Measurements from ENCODE around the gene RGL1.

Gene RGL1

DNA sequence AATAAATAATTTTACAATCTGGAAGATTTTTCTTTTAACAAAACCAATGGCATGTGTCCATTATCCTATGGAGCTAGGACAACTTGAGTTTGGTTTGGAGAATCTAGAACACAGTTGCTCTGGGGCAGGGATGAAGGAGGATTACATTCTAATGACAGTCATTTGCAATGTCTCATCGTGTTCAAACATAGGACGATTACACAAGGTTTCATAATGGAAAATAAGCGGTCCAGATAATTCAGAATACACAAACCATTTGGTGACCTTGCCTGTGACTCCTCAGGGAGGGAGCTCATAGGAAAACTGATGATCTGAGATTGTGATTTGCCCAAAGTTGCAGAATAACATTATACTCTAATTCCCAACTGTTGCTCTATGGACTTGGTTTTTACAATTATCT, 27.6 kb upstream of the RGL1 start:
- in situ Hi-C loops (cut with MboI; ENCODE audit: low pct_unique_long_range_greater_than_20kb, low sequenced_read_pairs, unreplicated experiment), result no loop called here
- TF ChIP-seq, protein P1, sequence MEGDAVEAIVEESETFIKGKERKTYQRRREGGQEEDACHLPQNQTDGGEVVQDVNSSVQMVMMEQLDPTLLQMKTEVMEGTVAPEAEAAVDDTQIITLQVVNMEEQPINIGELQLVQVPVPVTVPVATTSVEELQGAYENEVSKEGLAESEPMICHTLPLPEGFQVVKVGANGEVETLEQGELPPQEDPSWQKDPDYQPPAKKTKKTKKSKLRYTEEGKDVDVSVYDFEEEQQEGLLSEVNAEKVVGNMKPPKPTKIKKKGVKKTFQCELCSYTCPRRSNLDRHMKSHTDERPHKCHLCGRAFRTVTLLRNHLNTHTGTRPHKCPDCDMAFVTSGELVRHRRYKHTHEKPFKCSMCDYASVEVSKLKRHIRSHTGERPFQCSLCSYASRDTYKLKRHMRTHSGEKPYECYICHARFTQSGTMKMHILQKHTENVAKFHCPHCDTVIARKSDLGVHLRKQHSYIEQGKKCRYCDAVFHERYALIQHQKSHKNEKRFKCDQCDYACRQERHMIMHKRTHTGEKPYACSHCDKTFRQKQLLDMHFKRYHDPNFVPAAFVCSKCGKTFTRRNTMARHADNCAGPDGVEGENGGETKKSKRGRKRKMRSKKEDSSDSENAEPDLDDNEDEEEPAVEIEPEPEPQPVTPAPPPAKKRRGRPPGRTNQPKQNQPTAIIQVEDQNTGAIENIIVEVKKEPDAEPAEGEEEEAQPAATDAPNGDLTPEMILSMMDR (IDR thresholded peaks at IDR 0.05; ENCODE audit: extremely low read depth, insufficient read depth, missing control alignments), result no peak
- DNase-seq (ENCODE audit: low spot score), result no peak

DNA sequence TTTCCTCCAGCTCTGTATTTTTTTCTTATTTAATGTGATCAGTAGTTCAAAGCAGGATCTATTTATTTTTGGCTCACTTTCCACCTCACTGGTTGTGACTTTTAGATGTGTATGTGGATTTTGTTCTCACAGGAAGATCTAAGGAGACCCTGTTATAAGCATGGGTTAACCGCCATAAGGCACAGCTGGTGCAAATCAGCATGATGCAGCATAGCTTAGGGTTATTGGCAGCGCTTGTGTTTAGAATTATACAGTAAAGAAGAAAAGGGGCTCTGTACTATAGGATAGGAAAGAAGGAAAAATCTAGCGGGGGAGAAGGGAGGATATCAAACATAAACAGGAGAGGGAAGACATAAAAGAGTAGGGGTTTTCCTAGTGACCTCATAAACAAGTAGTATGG, 26.9 kb upstream of the RGL1 start:
- in situ Hi-C loops (cut with MboI; ENCODE audit: low pct_unique_long_range_greater_than_20kb, low sequenced_read_pairs, unreplicated experiment), result no loop called here
- DNase-seq (ENCODE audit: low spot score), result no peak
- TF ChIP-seq, protein P1 (IDR thresholded peaks at IDR 0.05; ENCODE audit: extremely low read depth, insufficient read depth, missing control alignments), result no peak

DNA sequence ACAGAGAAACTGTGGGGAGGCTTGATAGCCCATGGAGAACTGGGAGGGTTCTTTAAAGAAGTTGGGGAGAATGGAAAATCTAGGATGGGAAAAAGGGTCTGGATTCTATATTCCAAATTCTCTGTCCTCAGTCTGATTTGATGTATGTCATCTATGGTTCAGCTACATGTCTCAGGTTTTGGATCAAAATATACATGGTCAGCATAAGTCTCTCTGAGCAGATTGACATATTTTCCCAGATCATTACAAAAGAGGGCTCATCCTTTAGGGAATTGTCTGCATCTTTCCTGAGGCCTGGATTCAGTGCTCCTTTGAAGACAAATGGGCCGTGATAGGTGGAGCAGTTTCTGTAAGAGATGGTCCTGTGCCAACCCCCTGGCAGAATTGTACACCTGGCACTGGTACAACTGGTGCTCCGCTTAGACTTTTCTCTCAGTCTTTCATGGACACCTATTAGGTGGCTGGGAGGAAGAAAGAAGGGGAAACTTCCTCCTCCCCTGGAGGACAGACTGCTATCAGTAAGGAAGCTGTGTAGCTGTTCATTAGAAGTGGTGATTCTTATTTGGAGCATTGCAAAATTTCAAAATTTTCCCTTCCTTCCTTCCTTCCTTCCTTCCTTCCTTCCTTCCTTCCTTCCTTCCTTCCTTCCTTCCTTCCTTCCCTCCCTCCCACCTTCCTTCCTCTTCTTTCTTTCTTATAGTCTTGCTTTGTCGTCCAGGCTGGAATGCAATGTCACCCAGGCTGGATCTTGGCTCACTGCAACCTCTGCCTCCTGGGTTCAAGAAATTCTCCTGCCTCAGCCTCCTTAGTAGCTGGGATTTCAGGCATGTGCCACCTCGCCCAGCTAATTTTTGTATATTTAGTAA, 26.1 kb upstream of the RGL1 start:
- DNase-seq (ENCODE audit: low spot score), result no peak
- TF ChIP-seq, protein P1 (IDR thresholded peaks at IDR 0.05; ENCODE audit: extremely low read depth, insufficient read depth, missing control alignments), result no peak
- in situ Hi-C loops (cut with MboI; ENCODE audit: low pct_unique_long_range_greater_than_20kb, low sequenced_read_pairs, unreplicated experiment), result no loop called here

DNA sequence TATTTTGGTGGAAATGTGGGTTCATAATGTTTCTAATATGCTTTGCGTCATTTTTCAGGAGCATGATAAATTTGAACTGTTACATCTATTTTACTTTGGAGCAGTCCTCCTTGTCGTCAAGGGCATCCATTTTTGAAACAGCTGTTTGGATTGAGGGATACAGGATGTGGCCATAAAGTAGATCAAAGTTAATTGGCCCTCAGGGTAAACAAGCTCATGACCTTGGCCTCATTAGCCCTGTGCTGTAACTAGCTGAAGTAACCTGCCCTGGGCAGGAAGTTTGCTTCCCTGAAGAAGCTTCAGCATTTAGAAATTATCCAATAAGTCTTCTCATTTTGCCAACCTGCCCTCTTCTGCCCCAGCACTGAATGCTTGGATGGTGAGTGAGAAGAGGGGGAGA, 24.8 kb upstream of the RGL1 start:
- no peak for DNase-seq (ENCODE audit: low spot score)
- in situ Hi-C loops (cut with MboI; ENCODE audit: low pct_unique_long_range_greater_than_20kb, low sequenced_read_pairs, unreplicated experiment), result loop anchor here (10.0 kb wide), 1 partner anchor 85 kb away; no protein-coding TSS in a partner anchor
- TF ChIP-seq, protein P1 (IDR thresholded peaks at IDR 0.05; ENCODE audit: extremely low read depth, insufficient read depth, missing control alignments), result no peak

DNA sequence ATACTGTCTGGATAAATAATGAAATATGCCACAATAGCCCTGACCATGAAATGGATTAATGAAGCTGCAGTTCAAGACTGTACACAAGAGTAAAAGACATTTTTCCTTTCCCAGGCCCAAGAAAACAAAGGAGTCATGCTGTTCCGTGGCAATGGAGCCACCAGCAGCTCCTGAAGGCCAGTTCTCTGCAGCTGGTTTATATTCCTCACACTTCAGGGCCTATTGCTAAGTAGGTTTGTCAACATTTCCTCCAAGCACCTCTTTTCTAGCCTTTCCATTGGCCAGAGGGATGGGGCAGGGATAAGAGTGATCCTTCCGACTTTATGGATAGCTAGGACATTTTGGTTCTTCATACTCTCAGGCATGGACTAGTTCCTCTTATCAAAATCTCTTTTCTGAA, 24.2 kb upstream of the RGL1 start:
- in situ Hi-C loops (cut with MboI; ENCODE audit: low pct_unique_long_range_greater_than_20kb, low sequenced_read_pairs, unreplicated experiment), result loop anchor here (10.0 kb wide), 1 partner anchor 86 kb away; no protein-coding TSS in a partner anchor
- no peak for DNase-seq (ENCODE audit: low spot score)
- TF ChIP-seq, protein P1 (IDR thresholded peaks at IDR 0.05; ENCODE audit: extremely low read depth, insufficient read depth, missing control alignments), result no peak

DNA sequence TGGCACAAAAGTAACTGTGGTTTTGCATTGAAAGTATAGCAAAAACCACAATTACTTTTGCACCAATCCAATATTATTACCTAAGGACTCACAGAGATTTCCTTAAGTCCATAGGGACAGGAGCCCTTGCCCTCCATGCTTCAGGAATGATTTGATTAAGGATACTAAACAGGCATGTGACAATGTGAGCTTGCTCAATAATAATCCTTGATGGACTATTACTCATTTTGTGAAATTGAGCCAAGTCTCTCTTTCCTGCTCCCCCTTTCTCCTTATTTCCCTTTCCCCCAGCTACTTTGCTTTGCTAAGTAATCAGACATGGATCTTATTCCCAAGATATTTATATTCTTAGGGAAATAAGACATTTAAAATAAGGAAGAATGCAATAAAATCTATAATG, 21.6 kb upstream of the RGL1 start:
- no peak for DNase-seq (ENCODE audit: low spot score)
- in situ Hi-C loops (cut with MboI; ENCODE audit: low pct_unique_long_range_greater_than_20kb, low sequenced_read_pairs, unreplicated experiment), result loop anchor here (10.0 kb wide), 1 partner anchor 89 kb away; no protein-coding TSS in a partner anchor
- TF ChIP-seq, protein P1 (IDR thresholded peaks at IDR 0.05; ENCODE audit: extremely low read depth, insufficient read depth, missing control alignments), result no peak
